Aorta (tissue), 5 donors: ENCODE results near the gene IQCN. TPM values are rescaled to one million over a fixed set of nuclear protein-coding genes. Genes with fewer than 3 reads are reported as not detected.

Experiments used
- ATAC-seq: fragments of 200-7000 bp; cut with Tn5 transposase; one replicate; pipeline ENCODE4 v1.9.1; 2022; ENCODE audit warnings: moderate library complexity; ENCODE audit not compliant: low FRiP score
- DNase-seq, 2 donors: peaks; one replicate each; pipeline ENCODE4 v3.0.0-alpha.2; 2020
- H3K27ac ChIP-seq, 2 donors: one replicate each; pipeline ENCODE4 v1.5.1; 2013; ENCODE audit warnings: low read length in 2 of 2, mild to moderate bottlenecking in 2 of 2, moderate library complexity in 2 of 2, control low read depth in 1 of 2, inconsistent platforms in 1 of 2, low read depth in 1 of 2
- H3K27me3 ChIP-seq, 2 donors: one replicate each; pipeline ENCODE4 v1.6.1; 2013; ENCODE audit warnings: control low read depth in 1 of 2, low read length in 1 of 2, mild to moderate bottlenecking in 1 of 2, moderate library complexity in 1 of 2; ENCODE audit not compliant: insufficient read depth in 2 of 2, control insufficient read depth in 1 of 2
- H3K36me3 ChIP-seq, 2 donors: one replicate each; pipeline ENCODE4 v1.6.1; 2013; ENCODE audit warnings: control low read depth in 1 of 2, low read length in 1 of 2, mild to moderate bottlenecking in 1 of 2; ENCODE audit not compliant: insufficient read depth in 2 of 2, control insufficient read depth in 1 of 2
- H3K4me1 ChIP-seq, 2 donors: one replicate each; pipeline ENCODE4 v1.6.1; 2013; ENCODE audit warnings: low read length in 2 of 2, control low read depth in 1 of 2, mild to moderate bottlenecking in 1 of 2, moderate library complexity in 1 of 2; ENCODE audit not compliant: insufficient read depth in 2 of 2, control insufficient read depth in 1 of 2
- H3K4me3 ChIP-seq, 2 donors: one replicate each; pipeline ENCODE4 v1.5.1; 2013; ENCODE audit warnings: low read length in 2 of 2, control low read depth in 1 of 2, mild to moderate bottlenecking in 1 of 2
- H3K9me3 ChIP-seq: one replicate; pipeline ENCODE4 v1.6.1; 2013; ENCODE audit warnings: mild to moderate bottlenecking, low read length; ENCODE audit not compliant: control insufficient read depth
- WGBS, 2 donors: extraction: QIAGEN DNeasy Blood & Tissue Kit; methylation state at CpG; one replicate each; pipeline ENCODE4 v1.1.7; 2013; 5-methylcytosine and 5-hydroxymethylcytosine counted together
- intact Hi-C, 2 donors: fragments of 100-400 bp; cut with DNase I; formaldehyde crosslinking; loops; one replicate each; pipeline versions ENCODE4 v1.14.2 to v1.15.0; 2022
- polyA plus RNA-seq, 2 donors: library from polyadenylated mRNA; stranded (reverse); fragments of 200-250 nt; gene quantifications; one replicate each; pipeline ENCODE4 v1.2.3, GENCODE V29; 2013
- total RNA-seq, 2 donors: library from RNA; stranded (reverse); fragmentation: NEBNext Ultra II Directional; extraction: Animal tissue kit (Norgen Biotek cat#: 25700); gene quantifications; one replicate each; pipeline ENCODE4 v1.2.1, GENCODE V29; 2021
- donor health status: healthy with polysubstance abuse.
- donor health status: Bipolar disorder and iron deficiency.
- donor health status: DM: no; HTN: no; CAD: no.
- donor health status: DM: no; HTN: no; CAD: no.
- donor health status: DM: yes; HTN: yes; CAD: no.

The IQCN gene
- total and polyA plus RNA-seq, 4 donors: 4.5 to 20.7 (median 10.2) TPM

- Histone ChIP-seq H3K4me3 (no peak overlapping the region), H3K9me3 (no peaks in the 10 kb centered on the region), H3K27me3 (no peaks in the 10 kb centered on the region), H3K27ac (no peak overlapping the region), H3K4me1 (no peaks in the 10 kb centered on the region), H3K36me3 (no peaks in the 10 kb centered on the region)
- WGBS, 2 donors: 96% methylated on average over 9 of the region's 9 CpGs
- ATAC-seq: no peak
- intact Hi-C loops: no loop called here
- DNase-seq: no peak
Observed at GRCh38 chr19:18299654-18300053, 25.4 kb upstream of the IQCN start.

- Histone ChIP-seq H3K36me3 (no peaks in the 10 kb centered on the region), H3K9me3 (no peaks in the 10 kb centered on the region), H3K27me3 (no peaks in the 10 kb centered on the region), H3K4me3 (no peak overlapping the region), H3K4me1 (no peaks in the 10 kb centered on the region), H3K27ac (no peak overlapping the region)
- WGBS, 2 donors: 77 to 80% methylated on average over 6 of the region's 6 CpGs
- intact Hi-C loops: no loop called here
- ATAC-seq (no peak), DNase-seq (no peak)
Observed at GRCh38 chr19:18298601-18299000, 24.3 kb upstream of the IQCN start.

GRCh38 chr19:18297308-18297707 is 23.1 kb upstream of the IQCN start:
- intact Hi-C loops: no loop called here
- 33 to 38% methylated on average over 4 of the region's 4 CpGs for WGBS, 2 donors
- no peaks in the 10 kb centered on the region for H3K4me1 ChIP-seq
- ATAC-seq: no peak
- no peak overlapping the region for H3K27ac ChIP-seq
- no peaks in the 10 kb centered on the region for H3K27me3 ChIP-seq
- DNase-seq: no peak
- no peaks in the 10 kb centered on the region for H3K36me3 ChIP-seq
- H3K4me3 ChIP-seq: no peak overlapping the region
- H3K9me3 ChIP-seq: no peaks in the 10 kb centered on the region

GRCh38 chr19:18295034-18295451 is 20.8 kb upstream of the IQCN start:
- Histone ChIP-seq H3K27me3 (no peaks in the 10 kb centered on the region), H3K27ac (no peak overlapping the region), H3K4me1 (no peaks in the 10 kb centered on the region), H3K9me3 (no peaks in the 10 kb centered on the region), H3K36me3 (no peaks in the 10 kb centered on the region), H3K4me3 (no peak overlapping the region)
- WGBS, 2 donors: 96 to 98% methylated on average over 4 of the region's 4 CpGs
- DNase-seq: no peak
- intact Hi-C loops: no loop called here
- ATAC-seq: no peak

- Histone ChIP-seq H3K4me1 (no peaks in the 10 kb centered on the region), H3K27ac (no peak overlapping the region), H3K27me3 (no peaks in the 10 kb centered on the region), H3K9me3 (no peaks in the 10 kb centered on the region), H3K4me3 (no peak overlapping the region), H3K36me3 (no peaks in the 10 kb centered on the region)
- peak; percentile 78 to 82 for DNase-seq
- no peak for ATAC-seq
- intact Hi-C loops: no loop called here
- WGBS, 2 donors: 58 to 59% methylated on average over 9 of the region's 9 CpGs
Observed at GRCh38 chr19:18294467-18294864, 20.2 kb upstream of the IQCN start.

- Histone ChIP-seq H3K4me3 (no peak overlapping the region), H3K9me3 (no peaks in the 10 kb centered on the region), H3K27ac (peak overlapping the region; percentile 94 to 95), H3K4me1 (no peaks in the 10 kb centered on the region), H3K27me3 (no peaks in the 10 kb centered on the region), H3K36me3 (no peaks in the 10 kb centered on the region)
- intact Hi-C loops: no loop called here
- DNase-seq (no peak), ATAC-seq (no peak)
- WGBS, 2 donors: 53 to 57% methylated on average over 18 of the region's 18 CpGs
Observed at GRCh38 chr19:18293642-18294466, 19.6 kb upstream of the IQCN start.

GRCh38 chr19:18292810-18293641 is 18.8 kb upstream of the IQCN start:
- peak; percentile 91 to 93 for DNase-seq
- peak overlapping the region; percentile 63 to 66 for H3K4me3 ChIP-seq
- no peaks in the 10 kb centered on the region for H3K4me1 ChIP-seq
- WGBS, 2 donors: 8 to 10% methylated on average over 29 to 31 of the region's 31 CpGs
- no peaks in the 10 kb centered on the region for H3K9me3 ChIP-seq
- ATAC-seq: peak; percentile 64
- intact Hi-C loops: no loop called here
- H3K36me3 ChIP-seq: no peaks in the 10 kb centered on the region
- peak overlapping the region; percentile 94 to 95 for H3K27ac ChIP-seq
- no peaks in the 10 kb centered on the region for H3K27me3 ChIP-seq

GRCh38 chr19:18292462-18292809 is 18.2 kb upstream of the IQCN start:
- DNase-seq (no peak), ATAC-seq (no peak)
- H3K4me3 ChIP-seq: peak overlapping the region; percentile 63 to 66
- H3K36me3 ChIP-seq: no peaks in the 10 kb centered on the region
- H3K27me3 ChIP-seq: no peaks in the 10 kb centered on the region
- peak overlapping the region; percentile 94 to 95 for H3K27ac ChIP-seq
- WGBS, 2 donors: 0 to 1% methylated on average over 20 of the region's 20 CpGs
- H3K9me3 ChIP-seq: no peaks in the 10 kb centered on the region
- intact Hi-C loops: no loop called here
- H3K4me1 ChIP-seq: no peaks in the 10 kb centered on the region
